H1 (cell line): ENCODE data around the gene KIFC1.

Experiments used
- CHD2 ChIP-seq: IDR thresholded peaks from 2 replicates; pipeline ENCODE4 v1.6.1; 2012; ENCODE audit warnings: low read length, improper control_type of control experiment
- EZH2 ChIP-seq: fragments of 200-600 bp; sonication (generic); IDR thresholded peaks from 2 replicates; pipeline ENCODE4 v1.7.1; 2012; ENCODE audit warnings: low read depth, mild to moderate bottlenecking, moderate library complexity, low read length, inconsistent platforms; ENCODE audit not compliant: severe bottlenecking
- GABPA ChIP-seq: IDR thresholded peaks from 2 replicates; pipeline ENCODE4 v1.6.1; 2011; ENCODE audit warnings: mild to moderate bottlenecking, low read length, moderate library complexity, borderline replicate concordance; ENCODE audit not compliant: insufficient read depth
- JUN ChIP-seq: IDR thresholded peaks from 2 replicates; pipeline ENCODE4 v1.6.1; 2011; ENCODE audit warnings: low read depth, mild to moderate bottlenecking, improper control_type of control experiment, low read length
- SIN3A ChIP-seq, 2 experiments: IDR thresholded peaks in 1 of 2; conservative IDR thresholded peaks in 1 of 2; 2 replicates each; pipeline ENCODE4 v1.6.1; 2011 to 2012; ENCODE audit warnings: low read length in 2 of 2, improper control_type of control experiment in 1 of 2, low read depth in 1 of 2, mild to moderate bottlenecking in 1 of 2
- ZNF274 ChIP-seq: IDR thresholded peaks from 2 replicates; pipeline ENCODE4 v1.7.0; 2012; ENCODE audit warnings: low read length, borderline replicate concordance; ENCODE audit errors: extremely low read depth
- TF ChIP-seq, protein P1 (sequence below), 3 experiments: IDR thresholded peaks; 1 replicate in 2 of 3; 2 replicates in 1 of 3; pipeline versions ENCODE4 v1.5.1 to v1.6.1; 2011; ENCODE audit warnings: low read length in 3 of 3, mild to moderate bottlenecking in 3 of 3, inconsistent platforms in 2 of 3, low read depth in 1 of 3, moderate library complexity in 1 of 3; ENCODE audit not compliant: insufficient read depth in 1 of 3; ENCODE audit errors: control extremely low read depth in 1 of 3

DNA sequence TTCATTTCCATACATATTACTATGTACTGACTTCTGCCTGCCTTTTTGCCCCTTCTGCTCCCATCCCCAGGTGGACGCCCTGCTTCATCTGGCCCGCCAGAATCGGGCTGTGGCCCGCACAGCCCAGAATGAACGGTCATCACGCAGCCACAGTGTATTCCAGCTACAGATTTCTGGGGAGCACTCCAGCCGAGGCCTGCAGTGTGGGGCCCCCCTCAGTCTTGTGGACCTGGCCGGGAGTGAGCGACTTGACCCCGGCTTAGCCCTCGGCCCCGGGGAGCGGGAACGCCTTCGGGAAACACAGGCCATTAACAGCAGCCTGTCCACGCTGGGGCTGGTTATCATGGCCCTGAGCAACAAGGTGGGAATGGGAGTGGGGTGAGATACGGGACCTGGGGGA lies 14.5 kb downstream of the KIFC1 start:
- TF ChIP-seq, protein P1, sequence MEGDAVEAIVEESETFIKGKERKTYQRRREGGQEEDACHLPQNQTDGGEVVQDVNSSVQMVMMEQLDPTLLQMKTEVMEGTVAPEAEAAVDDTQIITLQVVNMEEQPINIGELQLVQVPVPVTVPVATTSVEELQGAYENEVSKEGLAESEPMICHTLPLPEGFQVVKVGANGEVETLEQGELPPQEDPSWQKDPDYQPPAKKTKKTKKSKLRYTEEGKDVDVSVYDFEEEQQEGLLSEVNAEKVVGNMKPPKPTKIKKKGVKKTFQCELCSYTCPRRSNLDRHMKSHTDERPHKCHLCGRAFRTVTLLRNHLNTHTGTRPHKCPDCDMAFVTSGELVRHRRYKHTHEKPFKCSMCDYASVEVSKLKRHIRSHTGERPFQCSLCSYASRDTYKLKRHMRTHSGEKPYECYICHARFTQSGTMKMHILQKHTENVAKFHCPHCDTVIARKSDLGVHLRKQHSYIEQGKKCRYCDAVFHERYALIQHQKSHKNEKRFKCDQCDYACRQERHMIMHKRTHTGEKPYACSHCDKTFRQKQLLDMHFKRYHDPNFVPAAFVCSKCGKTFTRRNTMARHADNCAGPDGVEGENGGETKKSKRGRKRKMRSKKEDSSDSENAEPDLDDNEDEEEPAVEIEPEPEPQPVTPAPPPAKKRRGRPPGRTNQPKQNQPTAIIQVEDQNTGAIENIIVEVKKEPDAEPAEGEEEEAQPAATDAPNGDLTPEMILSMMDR (IDR thresholded peaks at IDR 0.05; ENCODE audit: control extremely low read depth in 1 of 3, insufficient read depth in 1 of 3, low read depth in 1 of 3, low read length in 3 of 3), result no peak
- no peak for TF ChIP-seq SIN3A (conservative IDR thresholded peaks at IDR 0.05 in 1 of 2, IDR thresholded peaks at IDR 0.05 in 1 of 2; ENCODE audit: low read depth in 1 of 2, low read length in 2 of 2)
- no peak for TF ChIP-seq GABPA
- TF ChIP-seq CHD2, result no peak
- no peak for TF ChIP-seq ZNF274
- TF ChIP-seq JUN, result no peak
- TF ChIP-seq EZH2, result no peak
